Measurements from ENCODE around the gene GCAT. TPM values are rescaled to one million over a fixed set of nuclear protein-coding genes. Genes with fewer than 3 reads are reported as not detected.

Gene GCAT
- total and polyA plus RNA-seq, 2 of the 13 experiments (the other 11 are each of a cell fraction or from before 2014, with no cell fraction given), result 28.0 to 50.3 TPM

DNA sequence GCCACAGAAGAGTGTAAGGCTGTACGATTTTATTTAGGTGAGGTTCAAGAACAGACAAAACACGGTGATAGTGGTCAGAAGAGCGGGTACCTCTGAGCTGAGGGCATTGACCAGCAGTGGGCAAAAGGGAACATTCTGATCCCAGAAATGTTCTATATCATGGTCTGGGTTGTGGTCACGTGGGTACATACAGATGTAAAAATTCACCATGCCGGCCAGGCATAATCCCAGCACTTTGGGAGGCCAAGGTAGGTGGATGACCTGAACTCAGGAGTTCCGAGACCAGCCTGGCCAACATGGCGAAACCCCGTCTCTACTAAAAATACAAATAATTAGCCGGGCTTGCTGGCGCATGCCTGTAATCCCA is 31.1 kb upstream of the GCAT start:
- no peaks in the 10 kb centered on the region for H4K20me1 ChIP-seq (ENCODE audit: insufficient read depth, low read length)
- peaks cover 43% of the 10 kb centered on the region for H3K4me1 ChIP-seq (ENCODE audit: insufficient read depth, low read length)
- intact Hi-C loops (cut with micrococcal nuclease; ENCODE audit: unreplicated experiment), result no loop called here
- no peak overlapping the region for H3K4me3 ChIP-seq (replicated peaks in 1 of 3; ENCODE audit: insufficient read depth in 1 of 3, low read depth in 2 of 3, low read length in 3 of 3)
- H2AFZ ChIP-seq (ENCODE audit: low read length), result no peak overlapping the region
- no peak for FAIRE-seq
- no peak for ATAC-seq
- H3K9ac ChIP-seq (ENCODE audit: insufficient read depth, low read depth, low read length), result no peak overlapping the region
- no peak overlapping the region for H3K4me2 ChIP-seq (ENCODE audit: low read depth, low read length)
- H3K9me3 ChIP-seq (ENCODE audit: low read length), result no peaks in the 10 kb centered on the region
- no TSS peak for BruUV-seq (replicated peaks)
- 75% methylated on average over 10 of the region's 10 CpGs for WGBS (ENCODE audit: low lambda C conversion rate)
- ChIA-PET POLR2A (no interaction called here), CTCF (ENCODE audit: low intra/inter-chr PET ratio, low total read pairs) (no interaction called here)
- in situ Hi-C loops (cut with HindIII; ENCODE audit: extremely low pct_ligation_motif_present, low pct_unique_long_range_greater_than_20kb), result no loop called here
- TF ChIP-seq CHCHD3 (CRISPR knock-in tag; IDR thresholded peaks at IDR 0.05), result no peak
- no peak for TF ChIP-seq TCF7L2 (IDR thresholded peaks at IDR 0.05; ENCODE audit: low read depth, low read length)
- TF ChIP-seq ZNF460 (CRISPR knock-in tag; IDR thresholded peaks at IDR 0.05; ENCODE audit: borderline replicate concordance), result no peak
- no peak for TF ChIP-seq MIER3 (CRISPR knock-in tag; IDR thresholded peaks at IDR 0.05; ENCODE audit: borderline replicate concordance)
- TF ChIP-seq HDAC6 (IDR thresholded peaks at IDR 0.05; ENCODE audit: low read depth, low read length), result no peak
- H3K27ac ChIP-seq (ENCODE audit: extremely low read length, insufficient read depth, low read length), result no peak overlapping the region
- DNase-seq (ENCODE audit: low spot score), result no peak
- H3K27me3 ChIP-seq (ENCODE audit: control insufficient read depth in 1 of 2, insufficient read depth in 2 of 2, low read length in 2 of 2), result no peaks in the 10 kb centered on the region
- no peaks in the 10 kb centered on the region for H3K79me2 ChIP-seq (ENCODE audit: insufficient read depth, low read length)
- peaks cover 1 to 12% of the 10 kb centered on the region in 2 experiments; a peak in 2 of 5 replicates for H3K36me3 ChIP-seq (replicated peaks in 1 of 2; ENCODE audit: control insufficient read depth in 1 of 2, insufficient read depth in 2 of 2, low read length in 2 of 2)

- Histone ChIP-seq H3K79me2 (ENCODE audit: insufficient read depth, low read length) (no peaks in the 10 kb centered on the region), H3K9me3 (ENCODE audit: low read length) (no peaks in the 10 kb centered on the region), H2AFZ (ENCODE audit: low read length) (no peak overlapping the region), H3K9ac (ENCODE audit: insufficient read depth, low read depth, low read length) (no peak overlapping the region), H3K4me1 (ENCODE audit: insufficient read depth, low read length) (peaks cover 49% of the 10 kb centered on the region), H3K36me3 (replicated peaks in 1 of 2; ENCODE audit: control insufficient read depth in 1 of 2, insufficient read depth in 2 of 2, low read length in 2 of 2) (peaks cover 0 to 8% of the 10 kb centered on the region in 2 experiments; a peak in 1 of 5 replicates), H3K27ac (ENCODE audit: extremely low read length, insufficient read depth, low read length) (no peak overlapping the region), H3K4me3 (replicated peaks in 1 of 3; ENCODE audit: insufficient read depth in 1 of 3, low read depth in 2 of 3, low read length in 3 of 3) (no peak overlapping the region), H3K4me2 (ENCODE audit: low read depth, low read length) (no peak overlapping the region), H4K20me1 (ENCODE audit: insufficient read depth, low read length) (no peaks in the 10 kb centered on the region), H3K27me3 (ENCODE audit: control insufficient read depth in 1 of 2, insufficient read depth in 2 of 2, low read length in 2 of 2) (no peaks in the 10 kb centered on the region)
- intact Hi-C loops (cut with micrococcal nuclease; ENCODE audit: unreplicated experiment), result no loop called here
- 42% methylated on average over 11 of the region's 11 CpGs for WGBS (ENCODE audit: low lambda C conversion rate)
- DNase-seq (ENCODE audit: low spot score) (peak; percentile 21), FAIRE-seq (no peak), ATAC-seq (no peak)
- BruUV-seq (replicated peaks), result TSS peak; percentile 35
- in situ Hi-C loops (cut with HindIII; ENCODE audit: extremely low pct_ligation_motif_present, low pct_unique_long_range_greater_than_20kb), result no loop called here
- ChIA-PET CTCF (ENCODE audit: low intra/inter-chr PET ratio, low total read pairs) (no interaction called here), POLR2A (interaction anchor here (0.7 kb wide), 2 partner anchors 25 to 96 kb away, joined by 3 to 4 read pairs; no protein-coding TSS in a partner anchor)
- no peak for TF ChIP-seq ZSCAN29 (CRISPR knock-in tag; conservative IDR thresholded peaks at IDR 0.05)
- peak; percentile 94 for TF ChIP-seq ZNF629 (CRISPR knock-in tag; conservative IDR thresholded peaks at IDR 0.05)
- no peak for TF ChIP-seq KLF6 (CRISPR knock-in tag; IDR thresholded peaks at IDR 0.05)
- TF ChIP-seq MXI1 (IDR thresholded peaks at IDR 0.05; ENCODE audit: borderline replicate concordance, low read depth, low read length), result peak; percentile 79; the same call in 1 of the 3 replicates
- TF ChIP-seq ZNF142 (CRISPR knock-in tag; IDR thresholded peaks at IDR 0.05), result peak; percentile 31; the same call in 1 of the 2 replicates
- TF ChIP-seq ZNF83 (CRISPR knock-in tag; IDR thresholded peaks at IDR 0.05; ENCODE audit: borderline replicate concordance), result no peak
- TF ChIP-seq MNT (IDR thresholded peaks at IDR 0.05), result peak; percentile 69
Measured at GRCh38 chr22:37777122-37777687, 30.5 kb upstream of the GCAT start.
